MCF 10A (cell line): ENCODE results near the gene TWIST2. TPM values are rescaled to one million over a fixed set of nuclear protein-coding genes. Genes with fewer than 3 reads are reported as not detected.

Source experiments
- BruUV-seq: library from RNA; stranded (reverse); fragments of 400-500 nt; replicated peaks from 2 replicates; lab custom pipeline; 2021; lab: Mats Ljungman, UMichigan
- CTCF ChIA-PET: fragments of 300-600 bp; sonication (Branson Sonifier 250); formaldehyde crosslinking; extraction: SDS; loops from one replicate; lab custom pipeline; 2021; ENCODE audit warnings: antibody characterized with exemption, inconsistent platforms; lab: Yijun Ruan, JAX
- POLR2A ChIA-PET: fragments of 300-600, 350-650 bp; sonication (Branson Sonifier 250); formaldehyde crosslinking; extraction: SDS; loops from one replicate; lab custom pipeline; 2020; ENCODE audit warnings: antibody characterized with exemption, inconsistent platforms; lab: Yijun Ruan, JAX
- DNase-seq: peaks from one replicate; pipeline ENCODE4 v3.0.0-alpha.2; 2018; ENCODE audit not compliant: unreplicated experiment
- H3K27ac Mint-ChIP-seq: one replicate; pipeline ENCODE4 v1.8.0; 2022; ENCODE audit warnings: mild to moderate bottlenecking, low read depth, mixed read lengths; ENCODE audit not compliant: unreplicated experiment
- H3K27me3 Mint-ChIP-seq: one replicate; pipeline ENCODE4 v1.8.0; 2022; ENCODE audit warnings: mixed read lengths; ENCODE audit not compliant: insufficient read depth, unreplicated experiment
- H3K36me3 Mint-ChIP-seq: one replicate; pipeline ENCODE4 v1.8.0; 2022; ENCODE audit warnings: mild to moderate bottlenecking, moderate library complexity, mixed read lengths; ENCODE audit not compliant: insufficient read depth, unreplicated experiment
- H3K4me1 Mint-ChIP-seq: one replicate; pipeline ENCODE4 v1.8.0; 2022; ENCODE audit warnings: mixed read lengths; ENCODE audit not compliant: insufficient read depth, unreplicated experiment
- H3K4me3 Mint-ChIP-seq: one replicate; pipeline ENCODE4 v1.8.0; 2022; ENCODE audit warnings: mild to moderate bottlenecking, moderate library complexity, mixed read lengths; ENCODE audit not compliant: unreplicated experiment
- H3K9me3 Mint-ChIP-seq: one replicate; pipeline ENCODE4 v1.8.0; 2022; ENCODE audit warnings: mixed read lengths; ENCODE audit not compliant: unreplicated experiment
- CTCF ChIP-seq: fragments of 200-600 bp; IDR thresholded peaks from one replicate; pipeline ENCODE4 v1.8.0; 2022; ENCODE audit warnings: antibody characterized with exemption, mild to moderate bottlenecking; ENCODE audit not compliant: unreplicated experiment
- intact Hi-C: fragments of 100-400 bp; cut with micrococcal nuclease; formaldehyde crosslinking; loops from 2 replicates; pipeline ENCODE4 v1.14.1; 2022
- total RNA-seq: library from RNA; stranded (reverse); gene quantifications from 2 replicates; pipeline ENCODE4 v1.2.3, GENCODE V29; 2022

TWIST2 gene
- total RNA-seq, 1 experiment from 2014 or later = 30.2 TPM

GRCh38 chr2:238839428-238839827, 8.5 kb upstream of the TWIST2 start:
- intact Hi-C loops = no loop called here
- peaks cover 6% of the 10 kb centered on the region for H3K9me3 Mint-ChIP-seq

GRCh38 chr2:238841542-238842164, 6.2 kb upstream of the TWIST2 start:
- Mint-ChIP-seq H3K36me3 (no peaks in the 10 kb centered on the region), H3K27ac (no peak overlapping the region), H3K27me3 (no peaks in the 10 kb centered on the region), H3K4me1 (no peaks in the 10 kb centered on the region), H3K9me3 (peaks cover 6% of the 10 kb centered on the region), H3K4me3 (no peak overlapping the region)
- intact Hi-C loops = no loop called here
- TF ChIP-seq CTCF = no peak
- CTCF ChIA-PET = interaction anchor here (0.6 to 0.9 kb wide), 2 partner anchors 55 to 159 kb away, joined by 3 to 4 read pairs; no protein-coding TSS in a partner anchor
- no TSS peak for BruUV-seq
- POLR2A ChIA-PET = interaction anchor here (1.3 kb wide), 1 partner anchor 9 kb away, joined by 4 read pairs; no protein-coding TSS in a partner anchor
- no peak for DNase-seq

More at GRCh38 chr2:238839428-238839827, 8.5 kb upstream of the TWIST2 start:
- H3K4me1 Mint-ChIP-seq = no peaks in the 10 kb centered on the region
- BruUV-seq = no TSS peak
- CTCF ChIA-PET = no interaction called here
- DNase-seq = peak; percentile 16
- POLR2A ChIA-PET = no interaction called here
- H3K36me3 Mint-ChIP-seq = no peaks in the 10 kb centered on the region
- no peak overlapping the region for H3K4me3 Mint-ChIP-seq
- H3K27ac Mint-ChIP-seq = no peak overlapping the region
- TF ChIP-seq CTCF = no peak
- H3K27me3 Mint-ChIP-seq = peaks cover 3% of the 10 kb centered on the region

GRCh38 chr2:238843476-238843875, 4.4 kb upstream of the TWIST2 start:
- no peak for TF ChIP-seq CTCF
- H3K27me3 Mint-ChIP-seq = no peaks in the 10 kb centered on the region
- no peak for DNase-seq
- H3K27ac Mint-ChIP-seq = no peak overlapping the region
- no peaks in the 10 kb centered on the region for H3K4me1 Mint-ChIP-seq
- intact Hi-C loops = no loop called here
- peaks cover under 1% of the 10 kb centered on the region for H3K36me3 Mint-ChIP-seq
- no TSS peak for BruUV-seq
- POLR2A ChIA-PET = no interaction called here
- CTCF ChIA-PET = no interaction called here
- no peak overlapping the region for H3K4me3 Mint-ChIP-seq
- peaks cover 6% of the 10 kb centered on the region for H3K9me3 Mint-ChIP-seq

- H3K9me3 Mint-ChIP-seq = no peaks in the 10 kb centered on the region
- CTCF ChIA-PET = interaction anchor here (0.6 to 0.7 kb wide), 2 partner anchors 62 to 263 kb away, joined by 3 read pairs; no protein-coding TSS in a partner anchor
- H3K4me3 Mint-ChIP-seq = peak overlapping the region; percentile 33
- no peak for DNase-seq
- H3K27me3 Mint-ChIP-seq = no peaks in the 10 kb centered on the region
- BruUV-seq = no TSS peak
- POLR2A ChIA-PET = interaction anchor here (0.7 kb wide), 1 partner anchor 9 kb away, joined by 3 read pairs; no protein-coding TSS in a partner anchor
- H3K36me3 Mint-ChIP-seq = peaks cover 7% of the 10 kb centered on the region
- no peak for TF ChIP-seq CTCF
- no peaks in the 10 kb centered on the region for H3K4me1 Mint-ChIP-seq
- intact Hi-C loops = no loop called here
- H3K27ac Mint-ChIP-seq = no peak overlapping the region
Measured at GRCh38 chr2:238845583-238846377, 2.1 kb upstream of the TWIST2 start.
